ENCODE measurements around the gene IL4.

DNA sequence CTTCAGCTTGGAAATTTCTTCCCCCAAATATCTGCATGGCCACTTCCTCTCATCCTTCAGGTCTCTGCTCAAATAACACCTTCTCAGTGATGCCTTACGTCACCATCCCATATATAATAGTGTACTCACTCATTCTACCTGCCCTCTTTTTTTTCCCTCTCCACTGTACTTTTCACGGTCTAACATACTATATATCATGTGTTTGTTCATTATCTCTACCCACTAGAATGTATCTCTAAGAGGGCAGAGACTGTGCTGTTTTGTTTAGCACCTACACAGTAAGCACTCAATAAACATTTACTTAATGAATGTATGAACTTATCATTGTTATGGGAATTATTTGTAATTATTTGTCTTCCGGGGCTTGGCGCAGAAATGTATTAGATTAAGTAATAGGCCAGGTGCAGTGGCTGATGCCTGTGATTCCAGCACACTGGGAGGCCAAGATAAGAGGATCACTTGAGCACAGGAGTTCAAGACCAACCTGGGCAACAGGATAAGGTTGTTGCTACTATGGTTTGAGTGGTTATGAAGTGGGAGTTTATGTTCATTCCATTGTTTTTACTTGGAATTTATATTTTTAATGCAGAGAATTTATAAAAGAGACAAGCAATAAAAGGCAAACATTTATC lies 21.8 kb upstream of the IL4 start:
- TF ChIP-seq, protein P1, sequence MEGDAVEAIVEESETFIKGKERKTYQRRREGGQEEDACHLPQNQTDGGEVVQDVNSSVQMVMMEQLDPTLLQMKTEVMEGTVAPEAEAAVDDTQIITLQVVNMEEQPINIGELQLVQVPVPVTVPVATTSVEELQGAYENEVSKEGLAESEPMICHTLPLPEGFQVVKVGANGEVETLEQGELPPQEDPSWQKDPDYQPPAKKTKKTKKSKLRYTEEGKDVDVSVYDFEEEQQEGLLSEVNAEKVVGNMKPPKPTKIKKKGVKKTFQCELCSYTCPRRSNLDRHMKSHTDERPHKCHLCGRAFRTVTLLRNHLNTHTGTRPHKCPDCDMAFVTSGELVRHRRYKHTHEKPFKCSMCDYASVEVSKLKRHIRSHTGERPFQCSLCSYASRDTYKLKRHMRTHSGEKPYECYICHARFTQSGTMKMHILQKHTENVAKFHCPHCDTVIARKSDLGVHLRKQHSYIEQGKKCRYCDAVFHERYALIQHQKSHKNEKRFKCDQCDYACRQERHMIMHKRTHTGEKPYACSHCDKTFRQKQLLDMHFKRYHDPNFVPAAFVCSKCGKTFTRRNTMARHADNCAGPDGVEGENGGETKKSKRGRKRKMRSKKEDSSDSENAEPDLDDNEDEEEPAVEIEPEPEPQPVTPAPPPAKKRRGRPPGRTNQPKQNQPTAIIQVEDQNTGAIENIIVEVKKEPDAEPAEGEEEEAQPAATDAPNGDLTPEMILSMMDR (IDR thresholded peaks at IDR 0.05): no peak
- no peak for TF ChIP-seq POLR2A (IDR thresholded peaks at IDR 0.05)

Measured in Peyer's patch (tissue), 4 donors.